ENCODE measurements around the gene AGBL4.

Gene AGBL4

DNA sequence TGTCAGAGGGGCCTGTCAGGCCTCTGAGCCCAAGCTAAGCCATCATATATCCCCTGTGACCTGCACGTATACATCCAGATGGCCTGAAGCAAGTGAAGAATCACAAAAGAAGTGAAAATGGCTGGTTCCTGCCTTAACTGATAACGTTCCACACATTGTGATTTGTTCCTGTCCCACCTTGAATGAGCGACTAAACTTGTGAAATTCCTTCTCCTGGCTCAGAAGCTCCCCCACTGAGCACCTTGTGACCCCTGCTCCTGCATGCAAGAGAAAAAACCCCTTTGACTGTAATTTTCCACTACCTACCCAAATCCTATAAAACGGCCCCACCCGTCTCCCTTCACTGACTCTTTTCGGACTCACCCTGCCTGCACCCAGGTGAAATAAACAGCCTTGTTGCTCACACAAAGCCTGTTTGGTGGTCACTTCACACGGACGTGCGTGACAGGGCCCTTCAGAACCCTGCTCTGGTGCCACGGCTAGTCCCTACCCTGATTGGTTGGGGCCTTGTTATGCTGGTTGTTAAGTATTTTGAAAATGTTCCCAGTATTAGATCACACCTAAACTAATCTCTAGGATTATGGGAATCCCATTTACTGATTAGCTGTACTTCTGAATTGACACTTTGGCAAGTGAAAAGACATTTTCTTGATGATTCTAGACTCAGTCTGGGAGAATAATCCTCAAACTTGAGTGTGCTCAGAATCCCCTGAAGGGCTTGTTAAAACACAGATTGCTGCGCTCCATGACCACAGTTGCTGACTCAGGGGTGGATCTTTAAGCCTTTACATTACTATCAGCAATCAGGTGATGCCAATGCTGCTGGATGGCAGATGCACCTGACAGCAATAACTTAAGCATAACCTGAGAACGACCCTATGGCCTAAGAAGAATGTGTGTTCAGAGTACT, 1523.0 kb downstream of the AGBL4 start:
- H3K27ac ChIP-seq (ENCODE audit: extremely low read depth, low read depth, low read length), result no peak overlapping the region
- H3K36me3 ChIP-seq (ENCODE audit: control insufficient read depth in 2 of 2, insufficient read depth in 1 of 2, low read length in 2 of 2), result no peaks in the 10 kb centered on the region
- H3K4me3 ChIP-seq (ENCODE audit: low read depth, low read length), result no peak overlapping the region
- TF ChIP-seq ZNF843 (tag by site-specific recombination; IDR thresholded peaks at IDR 0.05) (no peak), ZNF155 (tag by site-specific recombination; IDR thresholded peaks at IDR 0.05) (no peak)
- TF ChIP-seq, protein P1, sequence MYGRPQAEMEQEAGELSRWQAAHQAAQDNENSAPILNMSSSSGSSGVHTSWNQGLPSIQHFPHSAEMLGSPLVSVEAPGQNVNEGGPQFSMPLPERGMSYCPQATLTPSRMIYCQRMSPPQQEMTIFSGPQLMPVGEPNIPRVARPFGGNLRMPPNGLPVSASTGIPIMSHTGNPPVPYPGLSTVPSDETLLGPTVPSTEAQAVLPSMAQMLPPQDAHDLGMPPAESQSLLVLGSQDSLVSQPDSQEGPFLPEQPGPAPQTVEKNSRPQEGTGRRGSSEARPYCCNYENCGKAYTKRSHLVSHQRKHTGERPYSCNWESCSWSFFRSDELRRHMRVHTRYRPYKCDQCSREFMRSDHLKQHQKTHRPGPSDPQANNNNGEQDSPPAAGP (tag by site-specific recombination; IDR thresholded peaks at IDR 0.05), result no peak
- H3K9me3 ChIP-seq (ENCODE audit: control insufficient read depth, insufficient read depth, low read depth, low read length), result no peaks in the 10 kb centered on the region
- H3K4me1 ChIP-seq (ENCODE audit: control insufficient read depth, insufficient read depth, low read length), result no peaks in the 10 kb centered on the region
- ChIA-PET CTCF (interaction anchor here (0.6 to 4.9 kb wide), 4 partner anchors 11 to 776 kb away, joined by 3 to 27 read pairs (median 4); no protein-coding TSS in a partner anchor), POLR2A (no interaction called here)

DNA sequence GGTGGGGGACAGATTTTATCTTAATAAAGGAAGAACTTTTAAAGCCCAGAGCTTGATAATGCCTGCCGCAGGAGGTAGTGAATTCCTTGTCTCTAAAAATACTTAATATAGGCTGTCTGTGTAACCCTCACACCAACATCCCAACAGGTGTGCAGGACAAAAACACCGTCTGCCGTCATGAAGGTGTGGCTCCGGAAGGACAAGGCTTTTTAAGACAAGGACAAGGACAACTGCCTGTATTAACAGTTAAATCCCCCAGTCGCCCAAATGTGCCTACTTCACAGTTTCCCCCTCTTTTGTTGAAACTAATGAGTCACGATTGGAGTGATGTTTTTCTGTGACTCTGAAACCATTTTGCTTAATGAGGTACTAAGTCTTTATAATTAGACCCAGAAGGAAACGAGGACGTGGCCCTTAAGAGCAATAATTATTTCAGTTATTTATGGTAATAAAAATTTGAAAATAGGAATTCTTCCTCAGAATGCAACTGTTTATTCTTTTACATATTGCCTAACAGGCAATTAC, 1524.5 kb downstream of the AGBL4 start:
- TF ChIP-seq ZNF404 (tag by site-specific recombination; IDR thresholded peaks at IDR 0.05), result no peak
- TF ChIP-seq, protein P2, sequence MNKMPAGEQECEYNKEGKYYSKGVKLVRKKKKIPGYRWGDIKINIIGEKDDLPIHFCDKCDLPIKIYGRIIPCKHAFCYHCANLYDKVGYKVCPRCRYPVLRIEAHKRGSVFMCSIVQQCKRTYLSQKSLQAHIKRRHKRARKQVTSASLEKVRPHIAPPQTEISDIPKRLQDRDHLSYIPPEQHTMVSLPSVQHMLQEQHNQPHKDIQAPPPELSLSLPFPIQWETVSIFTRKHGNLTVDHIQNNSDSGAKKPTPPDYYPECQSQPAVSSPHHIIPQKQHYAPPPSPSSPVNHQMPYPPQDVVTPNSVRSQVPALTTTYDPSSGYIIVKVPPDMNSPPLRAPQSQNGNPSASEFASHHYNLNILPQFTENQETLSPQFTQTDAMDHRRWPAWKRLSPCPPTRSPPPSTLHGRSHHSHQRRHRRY (tag by site-specific recombination; IDR thresholded peaks at IDR 0.05), result no peak
- Histone ChIP-seq H3K27ac (ENCODE audit: extremely low read depth, low read depth, low read length) (no peak overlapping the region), H3K4me3 (ENCODE audit: low read depth, low read length) (no peak overlapping the region), H3K4me1 (ENCODE audit: control insufficient read depth, insufficient read depth, low read length) (no peaks in the 10 kb centered on the region), H3K36me3 (ENCODE audit: control insufficient read depth in 2 of 2, insufficient read depth in 1 of 2, low read length in 2 of 2) (no peaks in the 10 kb centered on the region), H3K9me3 (ENCODE audit: control insufficient read depth, insufficient read depth, low read depth, low read length) (no peaks in the 10 kb centered on the region)
- CTCF ChIA-PET, result interaction anchor here (0.6 to 4.9 kb wide), 6 partner anchors 8 to 773 kb away, joined by 3 to 27 read pairs (median 8); no protein-coding TSS in a partner anchor
- POLR2A ChIA-PET, result no interaction called here

DNA sequence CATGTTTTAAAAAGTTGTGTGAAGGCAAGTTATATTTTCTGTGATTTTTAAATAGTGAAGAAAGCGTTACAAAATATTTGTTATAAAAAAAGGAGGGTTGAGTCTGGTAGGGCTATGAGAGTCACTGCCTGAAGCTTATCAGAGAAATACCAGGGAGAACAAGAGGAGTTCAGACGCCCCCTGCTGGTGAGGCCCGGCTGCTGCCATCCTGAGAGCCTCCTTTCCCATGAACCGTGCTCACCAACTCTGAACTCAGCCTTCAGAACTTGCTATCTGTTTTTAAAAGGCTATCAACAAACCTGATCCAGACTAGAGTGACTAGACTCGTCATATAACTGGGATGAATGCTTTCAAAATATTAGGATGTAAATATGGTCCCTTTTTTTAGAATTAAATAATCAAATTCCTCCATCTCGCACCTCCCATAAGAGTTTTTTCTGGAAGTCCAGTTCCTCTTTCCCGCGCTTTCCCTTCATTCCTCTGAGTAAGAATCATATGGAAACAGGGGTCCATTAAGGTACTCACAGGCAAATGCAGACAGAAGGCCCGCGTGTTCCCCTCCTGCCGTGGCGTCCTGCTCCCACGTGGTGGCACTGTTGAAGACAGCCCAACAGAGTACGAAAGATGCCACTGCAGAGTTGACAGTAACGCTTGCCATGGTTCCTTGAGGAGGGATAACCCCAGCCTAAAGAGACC, 1525.5 kb downstream of the AGBL4 start:
- 0 out of 2 replicates have a peak, but pooled peaks have one; percentile 46 for TF ChIP-seq ZBTB17 (tag by site-specific recombination; IDR thresholded peaks at IDR 0.05)
- TF ChIP-seq TRIM28 (IDR thresholded peaks at IDR 0.05; ENCODE audit: borderline replicate concordance, low read length), result peak; percentile 37; the same call in 1 of the 2 replicates
- no peak for TF ChIP-seq RBAK (tag by site-specific recombination; IDR thresholded peaks at IDR 0.05)
- no peak for TF ChIP-seq ZNF843 (tag by site-specific recombination; IDR thresholded peaks at IDR 0.05)
- no peak for TF ChIP-seq ZNF266 (tag by site-specific recombination; IDR thresholded peaks at IDR 0.05; ENCODE audit: low read depth)
- TF ChIP-seq, protein P3, sequence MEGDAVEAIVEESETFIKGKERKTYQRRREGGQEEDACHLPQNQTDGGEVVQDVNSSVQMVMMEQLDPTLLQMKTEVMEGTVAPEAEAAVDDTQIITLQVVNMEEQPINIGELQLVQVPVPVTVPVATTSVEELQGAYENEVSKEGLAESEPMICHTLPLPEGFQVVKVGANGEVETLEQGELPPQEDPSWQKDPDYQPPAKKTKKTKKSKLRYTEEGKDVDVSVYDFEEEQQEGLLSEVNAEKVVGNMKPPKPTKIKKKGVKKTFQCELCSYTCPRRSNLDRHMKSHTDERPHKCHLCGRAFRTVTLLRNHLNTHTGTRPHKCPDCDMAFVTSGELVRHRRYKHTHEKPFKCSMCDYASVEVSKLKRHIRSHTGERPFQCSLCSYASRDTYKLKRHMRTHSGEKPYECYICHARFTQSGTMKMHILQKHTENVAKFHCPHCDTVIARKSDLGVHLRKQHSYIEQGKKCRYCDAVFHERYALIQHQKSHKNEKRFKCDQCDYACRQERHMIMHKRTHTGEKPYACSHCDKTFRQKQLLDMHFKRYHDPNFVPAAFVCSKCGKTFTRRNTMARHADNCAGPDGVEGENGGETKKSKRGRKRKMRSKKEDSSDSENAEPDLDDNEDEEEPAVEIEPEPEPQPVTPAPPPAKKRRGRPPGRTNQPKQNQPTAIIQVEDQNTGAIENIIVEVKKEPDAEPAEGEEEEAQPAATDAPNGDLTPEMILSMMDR (tag by site-specific recombination; IDR thresholded peaks at IDR 0.05), result peak; percentile 72
- TF ChIP-seq ZNF335 (tag by site-specific recombination; conservative IDR thresholded peaks at IDR 0.05), result peak; percentile 76
- no peak for TF ChIP-seq ZSCAN30 (tag by site-specific recombination; IDR thresholded peaks at IDR 0.05)
- TF ChIP-seq, protein P4, sequence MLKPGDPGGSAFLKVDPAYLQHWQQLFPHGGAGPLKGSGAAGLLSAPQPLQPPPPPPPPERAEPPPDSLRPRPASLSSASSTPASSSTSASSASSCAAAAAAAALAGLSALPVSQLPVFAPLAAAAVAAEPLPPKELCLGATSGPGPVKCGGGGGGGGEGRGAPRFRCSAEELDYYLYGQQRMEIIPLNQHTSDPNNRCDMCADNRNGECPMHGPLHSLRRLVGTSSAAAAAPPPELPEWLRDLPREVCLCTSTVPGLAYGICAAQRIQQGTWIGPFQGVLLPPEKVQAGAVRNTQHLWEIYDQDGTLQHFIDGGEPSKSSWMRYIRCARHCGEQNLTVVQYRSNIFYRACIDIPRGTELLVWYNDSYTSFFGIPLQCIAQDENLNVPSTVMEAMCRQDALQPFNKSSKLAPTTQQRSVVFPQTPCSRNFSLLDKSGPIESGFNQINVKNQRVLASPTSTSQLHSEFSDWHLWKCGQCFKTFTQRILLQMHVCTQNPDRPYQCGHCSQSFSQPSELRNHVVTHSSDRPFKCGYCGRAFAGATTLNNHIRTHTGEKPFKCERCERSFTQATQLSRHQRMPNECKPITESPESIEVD (tag by site-specific recombination; IDR thresholded peaks at IDR 0.05), result no peak
- peak; percentile 70; the same call in 1 of the 2 replicates for TF ChIP-seq ZNF2 (tag by site-specific recombination; IDR thresholded peaks at IDR 0.05)
- TF ChIP-seq ZNF654 (tag by site-specific recombination; IDR thresholded peaks at IDR 0.05; ENCODE audit: low read depth), result peak; percentile 66
- H3K36me3 ChIP-seq (ENCODE audit: control insufficient read depth in 2 of 2, insufficient read depth in 1 of 2, low read length in 2 of 2), result no peaks in the 10 kb centered on the region
- CTCF ChIA-PET, result interaction anchor here (0.5 to 4.9 kb wide), 40 partner anchors 9 to 772 kb away, joined by 3 to 27 read pairs (median 4); partner anchors contain the start of gene SPATA6
- H3K27ac ChIP-seq (ENCODE audit: extremely low read depth, low read depth, low read length), result no peak overlapping the region
- H3K9me3 ChIP-seq (ENCODE audit: control insufficient read depth, insufficient read depth, low read depth, low read length), result no peaks in the 10 kb centered on the region
- 0 out of 2 replicates have a peak, but pooled peaks cover 3% of the 10 kb centered on the region for H3K4me1 ChIP-seq (ENCODE audit: control insufficient read depth, insufficient read depth, low read length)
- POLR2A ChIA-PET, result no interaction called here
- no peak overlapping the region for H3K4me3 ChIP-seq (ENCODE audit: low read depth, low read length)

Measured in HEK293 (cell line).